H9 (cell line): ENCODE results near the gene ZNF521. TPM values are rescaled to one million over a fixed set of nuclear protein-coding genes. Genes with fewer than 3 reads are reported as not detected.

Experiments
- DNase-seq: peaks from one replicate; pipeline ENCODE4 v3.0.0-alpha.2; 2017
- H2AFZ ChIP-seq: one replicate; pipeline ENCODE4 v1.6.1; 2013; ENCODE audit warnings: mild to moderate bottlenecking, low read length, control low read depth, moderate library complexity
- H2AK5ac ChIP-seq: 2 replicates; pipeline ENCODE4 v1.6.1; 2013; ENCODE audit warnings: low read length, control low read depth, mixed read lengths; ENCODE audit not compliant: insufficient read length
- H2BK120ac ChIP-seq: one replicate; pipeline ENCODE4 v1.6.1; 2013; ENCODE audit warnings: low read depth, mild to moderate bottlenecking, low read length, control low read depth, inconsistent platforms; ENCODE audit not compliant: poor library complexity, severe bottlenecking
- H2BK12ac ChIP-seq: 2 replicates; pipeline ENCODE4 v1.6.1; 2013; ENCODE audit warnings: low read length, control low read depth, mixed read lengths, low read depth; ENCODE audit not compliant: insufficient read length
- H2BK15ac ChIP-seq: 2 replicates; pipeline ENCODE4 v1.6.1; 2013; ENCODE audit warnings: low read depth, low read length, control low read depth
- H2BK20ac ChIP-seq: one replicate; pipeline ENCODE4 v1.6.1; 2013; ENCODE audit warnings: low read depth, mild to moderate bottlenecking, low read length, control low read depth, inconsistent platforms; ENCODE audit not compliant: poor library complexity, severe bottlenecking
- H2BK5ac ChIP-seq: 2 replicates; pipeline ENCODE4 v1.6.1; 2013; ENCODE audit warnings: low read length, control low read depth, mixed read lengths; ENCODE audit not compliant: insufficient read length
- H3K14ac ChIP-seq: 2 replicates; pipeline ENCODE4 v1.6.1; 2013; ENCODE audit warnings: low read length, control low read depth; ENCODE audit not compliant: insufficient read depth
- H3K18ac ChIP-seq: 2 replicates; pipeline ENCODE4 v1.6.1; 2013; ENCODE audit warnings: low read depth, mild to moderate bottlenecking, mixed read lengths, low read length, control low read depth; ENCODE audit not compliant: insufficient read length
- H3K23ac ChIP-seq: 2 replicates; pipeline ENCODE4 v1.6.1; 2013; ENCODE audit warnings: low read length, control low read depth, mixed read lengths, low read depth; ENCODE audit not compliant: insufficient read length
- H3K23me2 ChIP-seq: 2 replicates; pipeline ENCODE4 v1.6.1; 2013; ENCODE audit warnings: low read depth, mild to moderate bottlenecking, mixed read lengths, low read length, control low read depth; ENCODE audit not compliant: insufficient read length, poor library complexity, severe bottlenecking
- H3K27ac ChIP-seq: 2 replicates; pipeline ENCODE4 v1.5.1; 2013; ENCODE audit warnings: low read length, control low read depth, mixed read lengths, low read depth; ENCODE audit not compliant: insufficient read length
- H3K27me3 ChIP-seq: 2 replicates; pipeline ENCODE4 v1.6.1; 2013; ENCODE audit warnings: low read length, control low read depth, inconsistent platforms; ENCODE audit not compliant: insufficient read depth
- H3K4ac ChIP-seq: 2 replicates; pipeline ENCODE4 v1.6.1; 2013; ENCODE audit warnings: low read depth, mild to moderate bottlenecking, control low read depth, inconsistent platforms, low read length, moderate library complexity
- H3K4me1 ChIP-seq: 2 replicates; pipeline ENCODE4 v1.6.1; 2013; ENCODE audit warnings: low read length, control low read depth, inconsistent platforms; ENCODE audit not compliant: insufficient read depth
- H3K4me2 ChIP-seq: 2 replicates; pipeline ENCODE4 v1.6.1; 2013; ENCODE audit warnings: low read length, control low read depth, mixed read lengths; ENCODE audit not compliant: insufficient read length, insufficient read depth
- H3K56ac ChIP-seq: 2 replicates; pipeline ENCODE4 v1.6.1; 2013; ENCODE audit warnings: low read depth, mild to moderate bottlenecking, mixed read lengths, low read length, control low read depth; ENCODE audit not compliant: insufficient read length
- H3K79me1 ChIP-seq: 2 replicates; pipeline ENCODE4 v1.6.1; 2013; ENCODE audit warnings: low read depth, mild to moderate bottlenecking, moderate library complexity, low read length, control low read depth, inconsistent platforms; ENCODE audit not compliant: insufficient read depth, poor library complexity, severe bottlenecking
- H3K79me2 ChIP-seq: 2 replicates; pipeline ENCODE4 v1.6.1; 2013; ENCODE audit warnings: low read length, control low read depth, inconsistent platforms; ENCODE audit not compliant: insufficient read depth
- H3K9ac ChIP-seq: 2 replicates; pipeline ENCODE4 v1.6.1; 2013; ENCODE audit warnings: low read length, control low read depth, mixed read lengths; ENCODE audit not compliant: insufficient read length; ENCODE audit errors: extremely low read depth
- H3K9me3 ChIP-seq: one replicate; pipeline ENCODE4 v1.6.1; 2013; ENCODE audit warnings: low read depth, low read length, inconsistent platforms; ENCODE audit not compliant: control insufficient read depth
- H3T11ph ChIP-seq: one replicate; pipeline ENCODE4 v1.6.1; 2013; ENCODE audit warnings: mild to moderate bottlenecking, low read length, control low read depth, inconsistent platforms
- H4K20me1 ChIP-seq: one replicate; pipeline ENCODE4 v1.6.1; 2013; ENCODE audit not compliant: control insufficient read depth, insufficient read length, insufficient read depth
- H4K5ac ChIP-seq: 2 replicates; pipeline ENCODE4 v1.6.1; 2013; ENCODE audit warnings: low read depth, mild to moderate bottlenecking, mixed read lengths, low read length, control low read depth; ENCODE audit not compliant: insufficient read length
- H4K8ac ChIP-seq: replicated peaks from 2 replicates; pipeline ENCODE4 v1.6.1; 2013; ENCODE audit warnings: low read length, control low read depth, mixed read lengths, low read depth; ENCODE audit not compliant: insufficient read length
- H4K91ac ChIP-seq: 2 replicates; pipeline ENCODE4 v1.6.1; 2013; ENCODE audit warnings: low read depth, mild to moderate bottlenecking, moderate library complexity, mixed read lengths, low read length, control low read depth; ENCODE audit not compliant: insufficient read length
- H3K27ac Mint-ChIP-seq, 3 experiments: 2 replicates in 2 of 3; 3 replicates in 1 of 3; pipeline ENCODE4 v1.8.0; 2020 to 2021; ENCODE audit warnings: mixed read lengths in 3 of 3, mild to moderate bottlenecking in 1 of 3, moderate library complexity in 1 of 3
- H3K27me3 Mint-ChIP-seq: 2 replicates; pipeline ENCODE4 v1.8.0; 2021; ENCODE audit warnings: low read depth, mild to moderate bottlenecking, moderate library complexity, mixed read lengths
- H3K36me3 Mint-ChIP-seq, 3 experiments: 2 replicates in 2 of 3; 3 replicates in 1 of 3; pipeline ENCODE4 v1.8.0; 2020 to 2021; ENCODE audit warnings: low read depth in 3 of 3, mixed read lengths in 3 of 3; ENCODE audit not compliant: insufficient read depth in 1 of 3
- H3K4me1 Mint-ChIP-seq, 2 experiments: 2 replicates each; pipeline ENCODE4 v1.8.0; 2020; ENCODE audit warnings: mixed read lengths in 2 of 2
- H3K4me3 Mint-ChIP-seq, 2 experiments: 2 replicates in 1 of 2; 3 replicates in 1 of 2; pipeline ENCODE4 v1.8.0; 2020 to 2021; ENCODE audit warnings: mild to moderate bottlenecking in 2 of 2, mixed read lengths in 2 of 2, moderate library complexity in 1 of 2
- H3K9me3 Mint-ChIP-seq, 2 experiments: 2 replicates in 1 of 2; 3 replicates in 1 of 2; pipeline ENCODE4 v1.8.0; 2020; ENCODE audit warnings: mild to moderate bottlenecking in 2 of 2, mixed read lengths in 2 of 2, moderate library complexity in 1 of 2
- WGBS: extraction: QIAGEN DNeasy Blood & Tissue Kit; methylation state at CpG from one replicate; pipeline ENCODE4 v1.1.7; 2013; ENCODE audit warnings: missing lambda C conversion rate, low lambda C conversion rate, mixed read lengths; ENCODE audit not compliant: insufficient read length; ENCODE audit errors: extremely low coverage; 5-methylcytosine and 5-hydroxymethylcytosine counted together
- total RNA-seq: library from RNA; stranded (reverse); gene quantifications from 2 replicates; pipeline ENCODE4 v1.2.1, GENCODE V29; 2021
- TF ChIP-seq, protein P1 (sequence below): fragments of 200-600 bp; sonication (generic); conservative IDR thresholded peaks from 3 replicates; pipeline ENCODE4 v1.8.0; 2021; ENCODE audit warnings: antibody characterized with exemption, mild to moderate bottlenecking

Gene ZNF521
- total RNA-seq, 1 experiment from 2014 or later, result 3.3 TPM

DNA sequence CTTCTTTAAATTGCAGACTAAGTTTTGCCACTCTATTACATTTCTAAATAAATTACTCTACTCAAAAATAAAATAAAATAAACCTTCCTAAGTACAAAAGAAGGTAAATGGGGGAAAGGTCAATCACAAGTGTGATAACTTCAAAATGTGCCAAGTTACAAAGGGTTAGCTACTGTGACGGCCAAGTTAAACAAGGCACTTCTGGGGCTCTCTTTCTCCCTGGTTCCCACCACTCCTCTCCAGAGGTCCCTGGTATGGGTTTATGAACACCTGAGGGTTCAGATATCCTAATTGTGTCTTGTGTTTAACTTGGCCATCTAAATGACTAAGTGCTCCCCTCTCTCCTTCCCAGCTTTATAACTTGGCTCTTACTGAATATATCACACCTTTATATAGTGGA is 5.4 kb downstream of the ZNF521 start:
- Mint-ChIP-seq H3K36me3 (peaks cover 0 to 2% (median 0%) of the 10 kb centered on the region in 3 experiments; a peak in 1 of 7 replicates), H3K4me3 (no peak overlapping the region), H3K9me3 (no peaks in the 10 kb centered on the region; a peak in 1 of 5 replicates), H3K4me1 (peaks cover 7 to 20% of the 10 kb centered on the region in 2 experiments), H3K27ac (no peak overlapping the region), H3K27me3 (peaks cover 82% of the 10 kb centered on the region)
- peaks cover 10% of the 10 kb centered on the region for H3K27me3 ChIP-seq
- H2BK120ac ChIP-seq, result no peak overlapping the region
- no peak overlapping the region for H2BK5ac ChIP-seq
- H3K23ac ChIP-seq, result no peak overlapping the region
- no peaks in the 10 kb centered on the region for H3K9me3 ChIP-seq
- H3K79me2 ChIP-seq, result no peaks in the 10 kb centered on the region
- H2AK5ac ChIP-seq, result no peak overlapping the region
- H4K20me1 ChIP-seq, result no peaks in the 10 kb centered on the region
- no peak overlapping the region for H3K9ac ChIP-seq
- no peak overlapping the region for H3K56ac ChIP-seq
- H3K27ac ChIP-seq, result no peak overlapping the region
- H3K4me1 ChIP-seq, result peaks cover 2% of the 10 kb centered on the region; the same call in 1 of the 2 replicates
- H3K79me1 ChIP-seq, result no peaks in the 10 kb centered on the region
- no peak overlapping the region for H2BK15ac ChIP-seq
- no peak overlapping the region for H3T11ph ChIP-seq
- H2BK20ac ChIP-seq, result no peak overlapping the region
- H3K4ac ChIP-seq, result no peak overlapping the region
- no CpG with 5 or more reads among the region's 1 CpG for WGBS
- H4K91ac ChIP-seq, result no peak overlapping the region
- TF ChIP-seq, protein P1, sequence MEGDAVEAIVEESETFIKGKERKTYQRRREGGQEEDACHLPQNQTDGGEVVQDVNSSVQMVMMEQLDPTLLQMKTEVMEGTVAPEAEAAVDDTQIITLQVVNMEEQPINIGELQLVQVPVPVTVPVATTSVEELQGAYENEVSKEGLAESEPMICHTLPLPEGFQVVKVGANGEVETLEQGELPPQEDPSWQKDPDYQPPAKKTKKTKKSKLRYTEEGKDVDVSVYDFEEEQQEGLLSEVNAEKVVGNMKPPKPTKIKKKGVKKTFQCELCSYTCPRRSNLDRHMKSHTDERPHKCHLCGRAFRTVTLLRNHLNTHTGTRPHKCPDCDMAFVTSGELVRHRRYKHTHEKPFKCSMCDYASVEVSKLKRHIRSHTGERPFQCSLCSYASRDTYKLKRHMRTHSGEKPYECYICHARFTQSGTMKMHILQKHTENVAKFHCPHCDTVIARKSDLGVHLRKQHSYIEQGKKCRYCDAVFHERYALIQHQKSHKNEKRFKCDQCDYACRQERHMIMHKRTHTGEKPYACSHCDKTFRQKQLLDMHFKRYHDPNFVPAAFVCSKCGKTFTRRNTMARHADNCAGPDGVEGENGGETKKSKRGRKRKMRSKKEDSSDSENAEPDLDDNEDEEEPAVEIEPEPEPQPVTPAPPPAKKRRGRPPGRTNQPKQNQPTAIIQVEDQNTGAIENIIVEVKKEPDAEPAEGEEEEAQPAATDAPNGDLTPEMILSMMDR, result no peak
- no peak overlapping the region for H4K8ac ChIP-seq
- H4K5ac ChIP-seq, result no peak overlapping the region
- H3K4me2 ChIP-seq, result no peak overlapping the region
- no peak overlapping the region for H2AFZ ChIP-seq
- DNase-seq, result no peak
- no peak overlapping the region for H3K14ac ChIP-seq
- no peak overlapping the region for H2BK12ac ChIP-seq
- peaks cover 11% of the 10 kb centered on the region for H3K23me2 ChIP-seq
- H3K18ac ChIP-seq, result no peak overlapping the region
